B cell (primary cell): Measurements from ENCODE around the gene MAN1A2. TPM values are rescaled to one million over a fixed set of nuclear protein-coding genes. Genes with fewer than 3 reads are reported as not detected.

ENCODE experiments used
- ATAC-seq: fragments of 200-7000 bp; cut with Tn5 transposase; one replicate; pipeline ENCODE4 v1.10.0; 2021; ENCODE audit warnings: low read depth, mild to moderate bottlenecking, moderate number of reproducible peaks, moderate library complexity
- CTCF ChIA-PET: fragments of 350-600 bp; sonication (Branson Sonifier 250); formaldehyde crosslinking; loops from one replicate; lab custom pipeline; 2021; ENCODE audit warnings: antibody characterized with exemption, inconsistent platforms; lab: Charles Lee
- POLR2A ChIA-PET: fragments of 350-600 bp; sonication (Branson Sonifier 250); formaldehyde crosslinking; loops from one replicate; lab custom pipeline; 2021; ENCODE audit warnings: antibody characterized with exemption; lab: Charles Lee
- DNase-seq: peaks from one replicate; pipeline ENCODE4 v3.0.0; 2013
- H2AFZ ChIP-seq: 2 replicates; pipeline ENCODE4 v1.6.1; 2012; ENCODE audit warnings: mild to moderate bottlenecking, low read depth, low read length; ENCODE audit not compliant: insufficient read depth, poor library complexity, severe bottlenecking
- H3K27ac ChIP-seq, 2 donors: 1 replicate in 1 of 2; 2 replicates in 1 of 2; pipeline ENCODE4 v1.5.1; 2012 to 2013; ENCODE audit warnings: low read length in 2 of 2, mild to moderate bottlenecking in 2 of 2, moderate library complexity in 1 of 2
- H3K27me3 ChIP-seq, 4 experiments: fragments of 200-600 bp in 1 of 4; sonication (generic) in 1 of 4; replicated peaks in 1 of 4; 1 replicate in 2 of 4; 2 replicates in 2 of 4; pipeline versions ENCODE4 v1.6.1 to v1.7.0; 2013 to 2016; ENCODE audit warnings: low read length in 3 of 4, mild to moderate bottlenecking in 2 of 4, mixed read lengths in 1 of 4, moderate library complexity in 1 of 4; ENCODE audit not compliant: insufficient read depth in 4 of 4, control insufficient read depth in 3 of 4; ENCODE audit errors: control extremely low read depth in 1 of 4
- H3K36me3 ChIP-seq, 2 experiments: replicated peaks in 1 of 2; 1 replicate in 1 of 2; 2 replicates in 1 of 2; pipeline versions ENCODE4 v1.6.1 to v1.7.1; 2013; ENCODE audit warnings: low read length in 1 of 2; ENCODE audit not compliant: insufficient read depth in 2 of 2, control insufficient read depth in 1 of 2; ENCODE audit errors: control extremely low read depth in 1 of 2, extremely low read depth in 1 of 2
- H3K4me1 ChIP-seq, 2 donors: fragments of 200-600 bp in 1 of 2; sonication (generic) in 1 of 2; 1 replicate in 1 of 2; 2 replicates in 1 of 2; pipeline versions ENCODE4 v1.5.1 to v1.6.1; 2013 to 2017; ENCODE audit warnings: low read length in 2 of 2; ENCODE audit not compliant: control insufficient read depth in 2 of 2, insufficient read depth in 2 of 2
- H3K4me2 ChIP-seq: replicated peaks from 2 replicates; pipeline ENCODE3; 2012; ENCODE audit warnings: mild to moderate bottlenecking, low read depth, low read length; ENCODE audit not compliant: poor library complexity, severe bottlenecking
- H3K4me3 ChIP-seq, 5 experiments: fragments of 200-600 bp in 1 of 5; sonication (generic) in 1 of 5; 1 replicate in 3 of 5; 2 replicates in 2 of 5; pipeline versions ENCODE4 v1.5.1 to v1.7.0; 2011 to 2016; ENCODE audit warnings: low read length in 4 of 5, mild to moderate bottlenecking in 4 of 5, low read depth in 2 of 5, control low read depth in 1 of 5, moderate library complexity in 1 of 5; ENCODE audit not compliant: insufficient read depth in 1 of 5; ENCODE audit errors: control extremely low read depth in 1 of 5, extremely low read depth in 1 of 5
- H3K79me2 ChIP-seq: fragments of 200-600 bp; sonication (generic); one replicate; pipeline ENCODE4 v1.6.0; 2016; ENCODE audit warnings: low read length; ENCODE audit not compliant: control insufficient read depth, insufficient read depth
- H3K9ac ChIP-seq: fragments of 200-600 bp; sonication (generic); 2 replicates; pipeline ENCODE4 v1.6.1; 2017; ENCODE audit warnings: mild to moderate bottlenecking, low read length, moderate library complexity
- H3K9me3 ChIP-seq, 3 donors: one replicate each; pipeline versions ENCODE4 v1.6.1 to v1.7.1; 2013; ENCODE audit warnings: low read length in 2 of 3; ENCODE audit not compliant: control insufficient read depth in 2 of 3, insufficient read depth in 1 of 3; ENCODE audit errors: control extremely low read depth in 1 of 3
- H4K20me1 ChIP-seq: 2 replicates; pipeline ENCODE4 v1.6.0; 2012; ENCODE audit warnings: mild to moderate bottlenecking, low read length; ENCODE audit not compliant: insufficient read depth, control insufficient read depth, poor library complexity, severe bottlenecking
- H3K27ac Mint-ChIP-seq: one replicate; pipeline ENCODE4 v1.8.0; 2021; ENCODE audit warnings: mixed read lengths
- H3K27me3 Mint-ChIP-seq: one replicate; pipeline ENCODE4 v1.8.0; 2021; ENCODE audit warnings: mixed read lengths
- H3K4me1 Mint-ChIP-seq: one replicate; pipeline ENCODE4 v1.8.0; 2021; ENCODE audit warnings: mixed read lengths
- H3K4me3 Mint-ChIP-seq: one replicate; pipeline ENCODE4 v1.8.0; 2021; ENCODE audit warnings: mixed read lengths
- H3K9me3 Mint-ChIP-seq: one replicate; pipeline ENCODE4 v1.8.0; 2022; ENCODE audit warnings: mixed read lengths; ENCODE audit not compliant: insufficient read depth
- EZH2 ChIP-seq: IDR thresholded peaks from 2 replicates; pipeline ENCODE4 v1.6.1; 2012; ENCODE audit warnings: borderline replicate concordance, low read depth, mild to moderate bottlenecking, moderate library complexity, low read length; ENCODE audit not compliant: insufficient read depth, poor library complexity, severe bottlenecking
- WGBS: methylation state at CpG from one replicate; pipeline ENCODE4 v1.1.5; 2013; ENCODE audit warnings: missing lambda C conversion rate; ENCODE audit not compliant: insufficient coverage; 5-methylcytosine and 5-hydroxymethylcytosine counted together
- intact Hi-C: fragments of 100-400 bp; cut with micrococcal nuclease; formaldehyde crosslinking; loops from one replicate; pipeline ENCODE4 v1.10.0; 2022
- polyA plus RNA-seq: library from polyadenylated mRNA; depleted of rRNA; stranded (reverse); fragments of >200 nt; gene quantifications from 2 replicates; pipeline ENCODE4 v1.2.3, GENCODE V29; 2012
- total RNA-seq, 2 donors: library from RNA; stranded (reverse); fragments of 120-200 nt in 1 of 2; gene quantifications; 1 replicate in 1 of 2; 2 replicates in 1 of 2; pipeline versions ENCODE4 v1.2.3 to v1.2.4, GENCODE V29; 2013 to 2022
- TF ChIP-seq, protein P1 (sequence below): fragments of 200-600 bp; IDR thresholded peaks from one replicate; pipeline ENCODE4 v1.8.0; 2022; ENCODE audit warnings: antibody characterized with exemption, mild to moderate bottlenecking

MAN1A2 gene
- total and polyA plus RNA-seq, 2 donors (not counting 1 experiment from before 2014, with no cell fraction given) = 4.6 to 55.6 TPM

DNA sequence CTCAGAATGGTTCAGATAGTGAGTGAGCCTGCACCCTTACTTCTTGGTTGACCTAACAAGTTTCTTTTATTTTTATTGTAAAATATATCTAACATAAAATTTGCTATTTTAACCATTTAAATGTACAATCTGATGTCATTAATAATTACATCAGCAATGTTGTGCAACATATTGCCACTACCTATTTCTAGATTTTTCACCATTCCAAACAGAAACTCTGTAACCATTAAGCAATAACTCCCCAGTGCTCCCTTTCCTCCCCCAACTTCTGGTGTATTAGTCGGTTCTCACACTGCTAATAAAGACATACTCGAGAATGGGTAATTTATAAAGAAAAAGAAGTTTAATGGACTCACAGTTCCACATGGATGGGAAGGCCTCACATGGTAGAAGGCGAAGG, 162.4 kb downstream of the MAN1A2 start:
- ATAC-seq = no peak
- no peak overlapping the region for H3K27ac ChIP-seq
- no peaks in the 10 kb centered on the region for H3K79me2 ChIP-seq
- Mint-ChIP-seq H3K9me3 (no peaks in the 10 kb centered on the region), H3K4me1 (no peaks in the 10 kb centered on the region), H3K27ac (no peak overlapping the region), H3K4me3 (no peak overlapping the region), H3K27me3 (no peaks in the 10 kb centered on the region)
- no peaks in the 10 kb centered on the region for H3K4me1 ChIP-seq
- DNase-seq = no peak
- POLR2A ChIA-PET = no interaction called here
- no peaks in the 10 kb centered on the region for H3K27me3 ChIP-seq
- CTCF ChIA-PET = interaction anchor here (0.8 to 22.0 kb wide), 4 partner anchors 16 to 226 kb away, joined by 3 to 511 read pairs (median 10); no protein-coding TSS in a partner anchor
- no peak overlapping the region for H2AFZ ChIP-seq
- no peak for TF ChIP-seq EZH2
- TF ChIP-seq, protein P1, sequence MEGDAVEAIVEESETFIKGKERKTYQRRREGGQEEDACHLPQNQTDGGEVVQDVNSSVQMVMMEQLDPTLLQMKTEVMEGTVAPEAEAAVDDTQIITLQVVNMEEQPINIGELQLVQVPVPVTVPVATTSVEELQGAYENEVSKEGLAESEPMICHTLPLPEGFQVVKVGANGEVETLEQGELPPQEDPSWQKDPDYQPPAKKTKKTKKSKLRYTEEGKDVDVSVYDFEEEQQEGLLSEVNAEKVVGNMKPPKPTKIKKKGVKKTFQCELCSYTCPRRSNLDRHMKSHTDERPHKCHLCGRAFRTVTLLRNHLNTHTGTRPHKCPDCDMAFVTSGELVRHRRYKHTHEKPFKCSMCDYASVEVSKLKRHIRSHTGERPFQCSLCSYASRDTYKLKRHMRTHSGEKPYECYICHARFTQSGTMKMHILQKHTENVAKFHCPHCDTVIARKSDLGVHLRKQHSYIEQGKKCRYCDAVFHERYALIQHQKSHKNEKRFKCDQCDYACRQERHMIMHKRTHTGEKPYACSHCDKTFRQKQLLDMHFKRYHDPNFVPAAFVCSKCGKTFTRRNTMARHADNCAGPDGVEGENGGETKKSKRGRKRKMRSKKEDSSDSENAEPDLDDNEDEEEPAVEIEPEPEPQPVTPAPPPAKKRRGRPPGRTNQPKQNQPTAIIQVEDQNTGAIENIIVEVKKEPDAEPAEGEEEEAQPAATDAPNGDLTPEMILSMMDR = no peak
- WGBS = no CpG with 5 or more reads among the region's 3 CpGs
- intact Hi-C loops = no loop called here
- no peaks in the 10 kb centered on the region for H3K36me3 ChIP-seq
- no peaks in the 10 kb centered on the region for H3K9me3 ChIP-seq
- H3K9ac ChIP-seq = no peak overlapping the region
- no peaks in the 10 kb centered on the region for H4K20me1 ChIP-seq
- no peak overlapping the region for H3K4me2 ChIP-seq
- no peak overlapping the region for H3K4me3 ChIP-seq

DNA sequence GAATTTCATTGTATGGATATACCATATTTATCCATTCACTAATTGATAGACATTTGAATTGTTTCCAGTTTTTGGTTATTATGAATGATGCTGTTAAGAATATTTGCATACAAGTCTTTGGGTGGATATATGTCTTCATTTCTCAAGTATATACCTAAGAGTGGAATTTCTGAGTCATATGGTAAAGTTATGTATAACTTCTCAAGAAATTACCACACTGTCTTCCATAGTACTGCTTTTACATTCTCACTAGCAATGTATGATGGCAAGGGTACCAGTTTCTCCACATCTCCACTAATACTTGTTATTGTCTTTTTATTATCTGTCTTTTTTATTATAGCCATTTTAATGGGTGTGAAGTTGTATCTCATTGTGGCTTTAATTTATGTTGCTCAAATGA, 164.0 kb downstream of the MAN1A2 start:
- Mint-ChIP-seq H3K9me3 (no peaks in the 10 kb centered on the region), H3K4me3 (no peak overlapping the region), H3K27me3 (no peaks in the 10 kb centered on the region), H3K4me1 (no peaks in the 10 kb centered on the region), H3K27ac (no peak overlapping the region)
- Histone ChIP-seq H3K27ac (no peak overlapping the region), H3K79me2 (no peaks in the 10 kb centered on the region), H3K27me3 (no peaks in the 10 kb centered on the region), H3K36me3 (no peaks in the 10 kb centered on the region), H3K9ac (no peak overlapping the region), H3K9me3 (no peaks in the 10 kb centered on the region), H3K4me2 (no peak overlapping the region), H4K20me1 (no peaks in the 10 kb centered on the region), H3K4me3 (no peak overlapping the region), H2AFZ (no peak overlapping the region), H3K4me1 (peaks cover 11 to 13% of the 10 kb centered on the region in 2 donors)
- intact Hi-C loops = no loop called here
- CTCF ChIA-PET = interaction anchor here (22.0 kb wide), 2 partner anchors 135 to 225 kb away, joined by 511 to 518 read pairs; no protein-coding TSS in a partner anchor
- no peak for ATAC-seq
- POLR2A ChIA-PET = no interaction called here
- no peak for DNase-seq
- no peak for TF ChIP-seq EZH2
- TF ChIP-seq, protein P1 = no peak
